GM21619 (cell line): ENCODE results near the gene NMUR1.
"Not testable (repeated sequence)": the region's sequence is repeated elsewhere in the genome, so short reads cannot be mapped to it uniquely, and the experiment has no call there.

Source experiments
- ATAC-seq: cut with Tn5 transposase; IDR thresholded peaks from one replicate; pipeline ENCODE4 v1.9.1; 2021; ENCODE audit not compliant: unreplicated experiment

The NMUR1 gene

GRCh38 chr2:231530099-231531011 is at the start of gene NMUR1:
Gene NMUR1, minus strand, starts transcription at chr2:231530445. Its CDS starts 84 bp downstream, at chr2:231530361.
- ATAC-seq = peak; percentile 63

- no peak for ATAC-seq
Observed at GRCh38 chr2:231579560-231579959, 49.3 kb upstream of the NMUR1 start.

GRCh38 chr2:231578655-231579054 is 48.4 kb upstream of the NMUR1 start:
- ATAC-seq = not testable (repeated sequence)

GRCh38 chr2:231576465-231576864 is 46.2 kb upstream of the NMUR1 start:
- ATAC-seq = no peak

GRCh38 chr2:231575612-231576256 is 45.5 kb upstream of the NMUR1 start:
- no peak for ATAC-seq

- ATAC-seq = no peak
Observed at GRCh38 chr2:231573698-231574421, 43.6 kb upstream of the NMUR1 start.

GRCh38 chr2:231573096-231573495 is 42.9 kb upstream of the NMUR1 start:
- ATAC-seq = no peak

- no peak for ATAC-seq
Observed at GRCh38 chr2:231571661-231572191, 41.5 kb upstream of the NMUR1 start.

GRCh38 chr2:231570915-231571314 is 40.7 kb upstream of the NMUR1 start:
- not testable (repeated sequence) for ATAC-seq

GRCh38 chr2:231568785-231569435 is 38.7 kb upstream of the NMUR1 start:
- ATAC-seq = no peak

- ATAC-seq = no peak
Observed at GRCh38 chr2:231568098-231568784, 38.0 kb upstream of the NMUR1 start.

GRCh38 chr2:231567159-231567558 is 36.9 kb upstream of the NMUR1 start:
- ATAC-seq = no peak

- ATAC-seq = no peak
Observed at GRCh38 chr2:231565887-231566594, 35.8 kb upstream of the NMUR1 start.

- no peak for ATAC-seq
Observed at GRCh38 chr2:231563378-231563961, 33.2 kb upstream of the NMUR1 start.

GRCh38 chr2:231557571-231558217 is 27.4 kb upstream of the NMUR1 start:
- ATAC-seq = peak; percentile 78

GRCh38 chr2:231556981-231557380 is 26.7 kb upstream of the NMUR1 start:
- ATAC-seq = no peak

- not testable (repeated sequence) for ATAC-seq
Observed at GRCh38 chr2:231556496-231556895, 26.3 kb upstream of the NMUR1 start.

- no peak for ATAC-seq
Observed at GRCh38 chr2:231554748-231555545, 24.7 kb upstream of the NMUR1 start.
